ENCODE measurements around the gene KRT86.

DNA sequence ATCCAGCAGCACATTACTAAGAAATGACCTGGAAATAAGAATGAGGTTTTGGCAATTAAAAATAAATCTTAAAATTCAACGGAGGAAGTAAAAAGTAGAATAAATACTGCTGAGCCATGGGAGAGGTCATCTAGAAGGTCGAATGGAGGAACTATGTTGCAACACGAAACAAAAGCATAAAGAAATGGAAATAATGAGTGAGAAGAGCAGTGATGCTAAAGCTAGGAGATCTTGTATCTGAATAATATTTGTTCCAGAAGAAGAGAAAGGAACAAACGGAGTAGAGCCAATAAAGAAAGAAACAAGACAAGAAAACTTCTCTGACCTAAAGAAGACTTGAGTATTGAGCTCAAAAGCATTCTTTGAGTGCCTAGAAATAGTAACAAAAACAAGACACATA is 48.0 kb upstream of the KRT86 start:
- TF ChIP-seq, protein P1, sequence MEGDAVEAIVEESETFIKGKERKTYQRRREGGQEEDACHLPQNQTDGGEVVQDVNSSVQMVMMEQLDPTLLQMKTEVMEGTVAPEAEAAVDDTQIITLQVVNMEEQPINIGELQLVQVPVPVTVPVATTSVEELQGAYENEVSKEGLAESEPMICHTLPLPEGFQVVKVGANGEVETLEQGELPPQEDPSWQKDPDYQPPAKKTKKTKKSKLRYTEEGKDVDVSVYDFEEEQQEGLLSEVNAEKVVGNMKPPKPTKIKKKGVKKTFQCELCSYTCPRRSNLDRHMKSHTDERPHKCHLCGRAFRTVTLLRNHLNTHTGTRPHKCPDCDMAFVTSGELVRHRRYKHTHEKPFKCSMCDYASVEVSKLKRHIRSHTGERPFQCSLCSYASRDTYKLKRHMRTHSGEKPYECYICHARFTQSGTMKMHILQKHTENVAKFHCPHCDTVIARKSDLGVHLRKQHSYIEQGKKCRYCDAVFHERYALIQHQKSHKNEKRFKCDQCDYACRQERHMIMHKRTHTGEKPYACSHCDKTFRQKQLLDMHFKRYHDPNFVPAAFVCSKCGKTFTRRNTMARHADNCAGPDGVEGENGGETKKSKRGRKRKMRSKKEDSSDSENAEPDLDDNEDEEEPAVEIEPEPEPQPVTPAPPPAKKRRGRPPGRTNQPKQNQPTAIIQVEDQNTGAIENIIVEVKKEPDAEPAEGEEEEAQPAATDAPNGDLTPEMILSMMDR (IDR thresholded peaks at IDR 0.05; ENCODE audit: low read length): no peak
- no peak for TF ChIP-seq EZH2 (IDR thresholded peaks at IDR 0.05; ENCODE audit: borderline replicate concordance, low read length)

All from OCI-LY1 (cell line).